Measurements from ENCODE around the gene AOX1. TPM values are rescaled to one million over a fixed set of nuclear protein-coding genes. Genes with fewer than 3 reads are reported as not detected.

The AOX1 gene
- total and polyA plus RNA-seq, 2 experiments from 2014 or later: 1.4 to 5.0 TPM

- no peak for TF ChIP-seq POLR2AphosphoS5 (IDR thresholded peaks at IDR 0.05; ENCODE audit: low read depth)
Measured at GRCh38 chr2:200600549-200601225, 14.9 kb downstream of the AOX1 start (continued).

GRCh38 chr2:200602584-200602983, 16.8 kb downstream of the AOX1 start:
- TF ChIP-seq STAT1 (IDR thresholded peaks at IDR 0.05; ENCODE audit: unreplicated experiment) (no peak), POLR2AphosphoS5 (IDR thresholded peaks at IDR 0.05; ENCODE audit: low read depth) (no peak), ETS1 (IDR thresholded peaks at IDR 0.05) (no peak)
- Histone ChIP-seq H3K4me1 (ENCODE audit: insufficient read depth) (no peaks in the 10 kb centered on the region), H3K79me2 (replicated peaks; ENCODE audit: insufficient read depth) (no peaks in the 10 kb centered on the region), H3F3A (replicated peaks; ENCODE audit: low read depth) (no peaks in the 10 kb centered on the region), H3K27ac (ENCODE audit: low read depth) (no peak overlapping the region), H2AFZ (no peak overlapping the region), H4K20me1 (replicated peaks; ENCODE audit: insufficient read depth) (peaks cover 4% of the 10 kb centered on the region; the same call in 1 of the 2 replicates), H3K27me3 (ENCODE audit: insufficient read depth) (no peaks in the 10 kb centered on the region), H3K36me3 (ENCODE audit: insufficient read depth) (no peaks in the 10 kb centered on the region), H3K4me2 (no peak overlapping the region), H3K9me2 (ENCODE audit: insufficient read depth) (no peaks in the 10 kb centered on the region), H3K4me3 (no peak overlapping the region)
- ATAC-seq (no peak), DNase-seq (ENCODE audit: low spot score) (no peak)
- Mint-ChIP-seq H3K27ac (no peak overlapping the region), H3K27me3 (ENCODE audit: insufficient read depth, low read depth, poor library complexity) (no peaks in the 10 kb centered on the region), H3K4me1 (no peaks in the 10 kb centered on the region), H3K9me3 (no peaks in the 10 kb centered on the region), H3K4me3 (no peak overlapping the region), H3K36me3 (ENCODE audit: low read depth) (peaks cover 10% of the 10 kb centered on the region; the same call in 1 of the 3 replicates)

GRCh38 chr2:200603972-200604371, 18.2 kb downstream of the AOX1 start:
- H3K27ac Mint-ChIP-seq: no peak overlapping the region
- no peak overlapping the region for H3K27ac ChIP-seq (ENCODE audit: low read depth)
- ATAC-seq: no peak
- TF ChIP-seq STAT1 (IDR thresholded peaks at IDR 0.05; ENCODE audit: unreplicated experiment) (no peak), EZH2phosphoT487 (IDR thresholded peaks at IDR 0.05; ENCODE audit: unreplicated experiment) (no peak), EZH2 (IDR thresholded peaks at IDR 0.05; ENCODE audit: low read depth, unreplicated experiment) (no peak), ZNF331 (CRISPR knock-in tag; IDR thresholded peaks at IDR 0.05; ENCODE audit: low read depth) (no peak), ETS1 (IDR thresholded peaks at IDR 0.05) (no peak), CREB1 (CRISPR knock-in tag; IDR thresholded peaks at IDR 0.05; ENCODE audit: low read depth) (no peak), REST (IDR thresholded peaks at IDR 0.05; ENCODE audit: unreplicated experiment) (no peak), JUNB (IDR thresholded peaks at IDR 0.05; ENCODE audit: unreplicated experiment) (no peak), POLR2AphosphoS5 (IDR thresholded peaks at IDR 0.05; ENCODE audit: low read depth) (no peak), NANOG (IDR thresholded peaks at IDR 0.05; ENCODE audit: borderline replicate concordance) (no peak), CTCF (conservative IDR thresholded peaks at IDR 0.05; ENCODE audit: low read depth in 2 of 2) (no peak)

More at GRCh38 chr2:200603972-200604371, 18.2 kb downstream of the AOX1 start:
- Histone ChIP-seq H3K4me1 (ENCODE audit: insufficient read depth) (no peaks in the 10 kb centered on the region), H4K20me1 (replicated peaks; ENCODE audit: insufficient read depth) (peaks cover 4% of the 10 kb centered on the region; the same call in 1 of the 2 replicates), H3K36me3 (ENCODE audit: insufficient read depth) (no peaks in the 10 kb centered on the region), H3F3A (replicated peaks; ENCODE audit: low read depth) (no peaks in the 10 kb centered on the region), H3K9me2 (ENCODE audit: insufficient read depth) (no peaks in the 10 kb centered on the region), H3K27me3 (ENCODE audit: insufficient read depth) (no peaks in the 10 kb centered on the region), H2AFZ (no peak overlapping the region), H3K79me2 (replicated peaks; ENCODE audit: insufficient read depth) (no peaks in the 10 kb centered on the region), H3K4me3 (no peak overlapping the region), H3K4me2 (no peak overlapping the region)
- Mint-ChIP-seq H3K36me3 (ENCODE audit: low read depth) (peaks cover 10% of the 10 kb centered on the region; the same call in 1 of the 3 replicates), H3K4me1 (no peaks in the 10 kb centered on the region), H3K27me3 (ENCODE audit: insufficient read depth, low read depth, poor library complexity) (no peaks in the 10 kb centered on the region), H3K9me3 (no peaks in the 10 kb centered on the region), H3K4me3 (no peak overlapping the region)
- no peak for DNase-seq (ENCODE audit: low spot score)

All from GM23338 (cell line).